Astrocyte of the spinal cord (primary cell): ENCODE measurements around the gene ABT1.
"Not testable (repeated sequence)": the region's sequence is repeated elsewhere in the genome, so short reads cannot be mapped to it uniquely, and the experiment has no call there.

Experiments
- DNase-seq: peaks from one replicate; pipeline ENCODE4 v3.0.0; 2011; ENCODE audit warnings: low read depth, low spot score
- H3K4me3 ChIP-seq: 2 replicates; pipeline ENCODE4 v1.5.1; 2011; ENCODE audit warnings: low read depth, mild to moderate bottlenecking, low read length, moderate library complexity
- in situ Hi-C: cut with HindIII; loops from 2 replicates; pipeline ENCODE4 v1.10.0; 2017; ENCODE audit warnings: low sequenced_read_pairs
- TF ChIP-seq, protein P1 (sequence below): IDR thresholded peaks from 2 replicates; pipeline ENCODE4 v1.5.1; 2012; ENCODE audit warnings: low read depth, mild to moderate bottlenecking, low read length, inconsistent platforms

The ABT1 gene

DNA sequence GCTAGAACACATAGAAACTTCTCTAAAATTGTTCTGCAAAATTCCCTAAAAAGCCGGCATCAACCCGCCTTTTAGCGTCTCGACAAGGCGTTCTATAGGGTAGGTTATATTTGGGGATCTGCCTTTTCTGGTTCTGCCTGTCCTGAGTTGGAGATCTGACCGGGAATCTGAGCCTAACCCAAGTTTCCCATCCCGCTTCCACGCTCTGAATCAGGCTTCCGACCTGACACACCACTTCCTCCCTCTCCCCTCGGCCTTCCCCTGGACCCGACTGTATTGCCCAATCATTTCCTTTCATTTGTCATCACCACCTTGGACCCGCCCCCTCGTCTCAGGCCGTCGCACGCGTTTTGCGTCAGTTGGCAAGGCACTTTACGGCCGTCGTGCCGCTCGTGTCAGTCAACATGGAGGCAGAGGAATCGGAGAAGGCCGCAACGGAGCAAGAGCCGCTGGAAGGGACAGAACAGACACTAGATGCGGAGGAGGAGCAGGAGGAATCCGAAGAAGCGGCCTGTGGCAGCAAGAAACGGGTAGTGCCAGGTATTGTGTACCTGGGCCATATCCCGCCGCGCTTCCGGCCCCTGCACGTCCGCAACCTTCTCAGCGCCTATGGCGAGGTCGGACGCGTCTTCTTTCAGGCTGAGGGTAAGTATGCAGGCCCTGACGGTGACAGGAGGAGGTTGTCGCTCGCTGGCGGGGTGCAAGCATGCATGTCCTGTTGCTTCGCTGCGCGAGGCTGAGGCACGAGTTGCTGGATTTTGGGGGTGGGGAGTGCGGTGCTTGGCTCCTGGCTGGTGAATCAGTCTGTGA lies at the start of gene ABT1:
Gene ABT1 (plus strand): TSS at position 375 of the 810 bp plus-strand sequence. CDS start 30 bp downstream, at position 405.
- in situ Hi-C loops = no loop called here
- DNase-seq = peak; percentile 98
- TF ChIP-seq, protein P1, sequence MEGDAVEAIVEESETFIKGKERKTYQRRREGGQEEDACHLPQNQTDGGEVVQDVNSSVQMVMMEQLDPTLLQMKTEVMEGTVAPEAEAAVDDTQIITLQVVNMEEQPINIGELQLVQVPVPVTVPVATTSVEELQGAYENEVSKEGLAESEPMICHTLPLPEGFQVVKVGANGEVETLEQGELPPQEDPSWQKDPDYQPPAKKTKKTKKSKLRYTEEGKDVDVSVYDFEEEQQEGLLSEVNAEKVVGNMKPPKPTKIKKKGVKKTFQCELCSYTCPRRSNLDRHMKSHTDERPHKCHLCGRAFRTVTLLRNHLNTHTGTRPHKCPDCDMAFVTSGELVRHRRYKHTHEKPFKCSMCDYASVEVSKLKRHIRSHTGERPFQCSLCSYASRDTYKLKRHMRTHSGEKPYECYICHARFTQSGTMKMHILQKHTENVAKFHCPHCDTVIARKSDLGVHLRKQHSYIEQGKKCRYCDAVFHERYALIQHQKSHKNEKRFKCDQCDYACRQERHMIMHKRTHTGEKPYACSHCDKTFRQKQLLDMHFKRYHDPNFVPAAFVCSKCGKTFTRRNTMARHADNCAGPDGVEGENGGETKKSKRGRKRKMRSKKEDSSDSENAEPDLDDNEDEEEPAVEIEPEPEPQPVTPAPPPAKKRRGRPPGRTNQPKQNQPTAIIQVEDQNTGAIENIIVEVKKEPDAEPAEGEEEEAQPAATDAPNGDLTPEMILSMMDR = no peak
- peak within 1 kb of the TSS; percentile 99 for H3K4me3 ChIP-seq

DNA sequence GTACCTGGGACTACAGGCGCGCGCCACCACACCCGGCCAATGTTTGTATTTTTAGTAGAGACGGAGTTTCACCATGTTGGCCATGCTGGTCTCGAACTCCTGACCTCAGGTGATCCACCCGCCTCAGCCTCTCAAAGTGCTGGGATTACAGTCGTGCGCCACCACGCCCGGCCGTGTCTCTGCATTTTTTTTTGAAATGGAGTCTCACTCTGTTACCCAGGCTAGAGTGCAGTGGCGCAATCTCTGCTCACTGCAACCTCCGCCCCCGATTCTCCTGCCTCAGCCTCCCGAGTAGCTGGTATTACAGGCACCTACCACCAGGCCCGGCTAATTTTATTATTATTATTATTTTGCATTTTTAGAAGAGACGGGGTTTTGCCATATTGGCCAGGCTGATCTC lies 49.4 kb upstream of the ABT1 start:
- H3K4me3 ChIP-seq, in situ Hi-C loops, DNase-seq: not testable (repeated sequence)

DNA sequence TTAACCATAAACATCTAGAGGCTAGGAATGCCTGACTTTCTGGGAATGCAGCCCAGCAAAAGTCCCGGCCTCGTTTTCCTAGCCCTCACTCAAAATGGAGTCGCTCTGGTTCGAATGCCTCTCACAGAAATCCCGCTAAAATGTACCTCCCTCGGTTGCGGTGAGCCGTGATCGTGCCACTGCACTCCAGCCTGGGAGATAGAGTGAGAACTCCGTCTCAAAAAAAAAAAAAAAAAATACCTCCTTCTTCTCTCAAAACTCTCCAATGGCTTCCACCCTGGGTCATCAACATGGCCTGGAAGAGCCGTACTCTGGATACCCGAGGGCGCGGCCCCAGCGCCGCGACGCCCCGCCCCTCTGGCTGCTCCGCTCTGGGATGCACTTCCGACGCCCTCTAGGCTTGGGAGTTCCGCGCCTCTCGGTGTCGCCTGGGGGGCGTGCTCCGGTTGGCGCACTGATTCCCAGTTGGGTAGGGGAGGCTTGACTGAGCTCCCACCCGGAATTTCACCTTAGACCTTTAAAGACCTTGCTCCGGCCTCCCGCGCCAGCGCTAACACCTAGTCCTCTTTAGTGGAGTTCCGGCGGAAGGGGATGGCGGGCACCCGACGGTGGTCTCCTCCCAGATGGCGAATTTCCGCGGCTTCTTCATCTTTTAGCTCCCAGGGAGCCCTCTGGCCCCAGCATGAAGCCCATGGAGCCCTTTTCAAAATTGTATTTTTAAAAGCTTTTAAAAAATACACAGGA lies 46.3 kb upstream of the ABT1 start:
- TF ChIP-seq, protein P1 = no peak
- in situ Hi-C loops = no loop called here
- peak; percentile 57 for DNase-seq
- peak overlapping the region; percentile 56 for H3K4me3 ChIP-seq

DNA sequence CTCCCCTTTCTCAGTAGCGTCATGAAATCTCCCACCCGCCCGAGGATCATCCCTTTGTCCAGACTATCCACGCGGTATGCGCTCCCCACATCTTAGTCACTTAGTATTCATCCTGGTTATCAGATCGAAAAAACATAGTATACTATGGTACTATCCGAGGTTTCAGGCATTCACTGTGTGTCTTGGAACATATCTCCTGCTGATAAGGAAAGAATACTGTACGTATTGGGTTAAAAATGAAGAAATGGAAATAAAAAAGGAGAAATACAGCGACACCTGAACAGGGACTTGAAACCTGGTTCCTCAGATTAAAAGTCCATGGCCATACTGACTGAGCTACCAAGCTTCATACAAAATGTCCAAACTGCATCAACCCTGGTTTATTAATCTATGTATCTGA lies 44.5 kb upstream of the ABT1 start:
- in situ Hi-C loops = no loop called here
- TF ChIP-seq, protein P1 = no peak
- H3K4me3 ChIP-seq = no peak overlapping the region
- no peak for DNase-seq

DNA sequence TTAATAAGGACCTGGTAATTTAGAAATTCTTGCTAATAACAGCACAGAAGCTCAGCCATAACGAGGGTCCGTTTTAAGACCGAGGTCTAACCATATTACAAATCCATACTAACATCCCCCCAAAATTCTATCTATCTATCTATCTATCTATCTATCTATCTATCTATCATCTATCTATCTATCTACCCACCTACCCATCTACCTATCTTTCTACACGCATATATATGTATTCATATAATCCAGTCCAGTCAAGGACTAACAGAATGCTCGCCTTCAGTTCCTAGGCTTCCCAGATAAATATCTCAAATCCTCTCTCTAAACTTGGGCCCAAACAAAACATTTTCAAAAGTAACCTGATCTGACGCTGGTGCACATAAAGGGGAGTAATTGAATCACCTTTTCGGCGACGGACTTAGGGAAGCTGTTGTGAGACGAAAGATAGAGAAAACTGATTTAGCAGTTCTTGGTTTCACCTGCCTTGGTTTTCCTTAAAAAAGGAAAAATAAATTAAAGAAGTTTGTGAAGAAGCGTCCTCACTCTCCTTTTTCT lies 44.0 kb upstream of the ABT1 start:
- TF ChIP-seq, protein P1 = no peak
- peak overlapping the region; percentile 52 for H3K4me3 ChIP-seq
- in situ Hi-C loops = no loop called here
- no peak for DNase-seq

DNA sequence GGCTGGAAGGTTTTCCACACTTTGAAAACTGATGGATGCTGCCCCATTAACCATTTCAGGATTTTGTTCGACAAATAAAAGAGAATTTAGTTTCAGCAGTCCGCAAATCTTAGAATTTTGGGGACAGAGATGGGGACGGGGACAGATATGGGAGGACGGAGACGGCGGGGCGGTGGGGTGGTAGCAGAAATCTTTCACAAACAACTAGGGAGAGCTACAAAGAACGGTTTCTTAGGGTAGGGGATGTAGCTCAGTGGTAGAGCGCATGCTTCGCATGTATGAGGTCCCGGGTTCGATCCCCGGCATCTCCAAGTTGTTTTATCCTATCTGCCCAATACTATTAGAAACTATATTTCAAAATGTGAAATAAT lies 43.5 kb upstream of the ABT1 start:
- TF ChIP-seq, protein P1 = no peak
- H3K4me3 ChIP-seq = peak overlapping the region; percentile 52
- no peak for DNase-seq
- in situ Hi-C loops = no loop called here
